GM12892 (cell line): ENCODE measurements around the gene SPATA6L.

Source experiments
- POLR2A ChIP-seq: IDR thresholded peaks from 2 replicates; pipeline ENCODE4 v1.6.1; 2011; ENCODE audit warnings: low read depth, low read length, control low read depth
- TAF1 ChIP-seq: IDR thresholded peaks from 2 replicates; pipeline ENCODE4 v1.6.1; 2011; ENCODE audit warnings: low read depth, mild to moderate bottlenecking, control low read depth, low read length, borderline replicate concordance

DNA sequence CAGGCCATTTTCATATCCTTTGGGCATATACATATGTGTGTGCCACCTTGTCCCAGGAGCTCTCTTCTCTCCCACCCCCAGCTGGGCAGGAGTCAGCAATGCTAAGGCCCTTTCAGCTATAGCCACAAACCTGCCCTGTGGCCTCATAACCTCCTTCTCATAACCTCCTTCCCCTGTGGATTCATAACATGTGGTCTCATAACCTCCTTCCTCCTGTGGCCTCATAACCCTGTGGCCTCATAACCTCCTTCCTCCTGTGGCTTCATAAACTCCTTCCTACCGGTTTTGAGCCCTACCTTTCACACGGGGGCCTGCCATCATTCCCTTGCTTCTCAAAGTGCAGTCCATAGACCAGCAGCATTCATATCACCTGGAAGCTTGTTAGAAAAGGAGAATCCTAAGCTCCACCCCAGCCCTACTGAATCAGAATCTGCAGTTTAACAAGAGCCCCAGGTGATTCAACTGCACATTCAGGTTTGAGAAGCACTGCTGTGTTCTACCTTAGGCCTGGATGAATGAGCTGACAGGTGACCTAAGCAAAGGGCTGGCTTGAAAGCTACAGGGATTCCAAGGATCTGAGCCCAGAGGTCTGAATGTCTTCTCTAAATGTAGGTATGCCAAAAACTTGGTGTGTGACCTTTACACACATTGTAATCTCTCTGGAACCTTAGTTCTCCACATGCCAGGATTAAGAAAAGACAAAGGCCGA, 46.1 kb downstream of the SPATA6L start:
- TF ChIP-seq POLR2A = no peak
- no peak for TF ChIP-seq TAF1
